Activated T-helper 1 cell treated with anti-CD3 and anti-CD28 coated beads, Interleukin-2, amount 50 U/mL, for 16 hours (primary cell): Measurements from ENCODE around the gene EXOSC10.
"Not testable (repeated sequence)": the region's sequence is repeated elsewhere in the genome, so short reads cannot be mapped to it uniquely, and the experiment has no call there.

ENCODE experiments used
- DNase-seq, 2 donors: peaks; one replicate each; pipeline ENCODE4 v3.0.0-alpha.2; 2020; ENCODE audit warnings: low read depth in 1 of 2, low spot score in 1 of 2

Gene EXOSC10

GRCh38 chr1:11044086-11044848 lies 55.4 kb downstream of the EXOSC10 start:
- no peak for DNase-seq

DNA sequence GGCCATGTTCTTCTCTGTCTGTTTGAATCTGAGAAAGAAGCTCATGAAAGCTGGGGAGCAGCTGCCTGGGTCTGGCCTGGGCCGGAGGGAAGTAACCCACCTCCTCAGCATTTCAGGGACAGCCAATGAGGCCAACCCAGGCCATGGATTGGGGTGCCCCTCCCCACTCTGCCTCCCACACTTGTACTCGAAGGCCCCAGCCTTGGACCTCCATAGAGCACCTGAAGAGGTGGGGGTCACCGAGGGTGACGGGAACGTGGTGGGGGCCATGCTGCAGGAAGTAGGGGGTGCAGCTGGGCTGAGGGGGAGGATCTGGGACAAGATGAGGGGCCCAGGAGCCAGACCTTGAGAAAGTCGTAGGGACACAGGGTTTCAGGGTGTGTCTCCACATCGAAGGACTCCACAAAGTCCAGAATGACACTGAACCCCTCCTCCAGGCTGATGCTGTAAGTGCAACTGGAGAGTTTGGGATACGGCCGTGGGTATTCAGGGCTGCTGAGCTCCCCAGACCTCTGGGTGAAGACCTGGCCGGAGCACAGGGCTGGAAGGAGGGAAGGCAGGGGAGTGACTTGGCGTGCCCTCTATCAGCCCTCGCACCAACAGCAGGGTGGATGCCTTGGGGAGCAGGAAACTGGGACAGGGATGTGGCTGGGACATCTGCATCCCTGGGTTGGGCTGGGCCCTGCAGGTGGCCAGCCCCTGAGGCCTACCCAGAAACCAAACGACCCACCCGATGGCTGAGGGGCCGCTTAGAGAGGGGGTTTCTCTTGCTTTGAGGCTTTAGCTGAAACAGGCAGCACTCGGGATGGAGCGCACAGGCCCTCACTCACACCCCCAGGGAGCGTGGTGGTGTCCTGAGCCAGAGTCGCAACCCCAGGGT lies 56.4 kb downstream of the EXOSC10 start:
- no peak for DNase-seq

GRCh38 chr1:11042065-11042464 lies 57.6 kb downstream of the EXOSC10 start:
- no peak for DNase-seq

GRCh38 chr1:11041048-11041447 lies 58.6 kb downstream of the EXOSC10 start:
- DNase-seq, result no peak

DNA sequence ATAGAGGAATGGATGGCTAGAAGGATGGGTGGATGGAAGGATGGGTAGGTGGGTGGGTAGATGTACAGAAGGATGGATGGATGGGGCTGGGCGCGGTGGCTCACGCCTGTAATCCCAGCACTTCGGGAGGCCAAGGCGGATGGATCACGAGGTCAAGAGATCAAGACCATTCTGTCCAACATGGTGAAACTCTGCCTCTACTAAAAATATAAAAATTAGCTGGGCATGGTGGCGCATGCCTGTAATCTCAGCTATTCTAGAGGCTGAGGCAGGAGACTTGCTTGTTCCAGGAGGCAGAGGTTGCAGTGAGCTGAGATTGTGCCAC lies 59.6 kb downstream of the EXOSC10 start:
- not testable (repeated sequence) for DNase-seq

DNA sequence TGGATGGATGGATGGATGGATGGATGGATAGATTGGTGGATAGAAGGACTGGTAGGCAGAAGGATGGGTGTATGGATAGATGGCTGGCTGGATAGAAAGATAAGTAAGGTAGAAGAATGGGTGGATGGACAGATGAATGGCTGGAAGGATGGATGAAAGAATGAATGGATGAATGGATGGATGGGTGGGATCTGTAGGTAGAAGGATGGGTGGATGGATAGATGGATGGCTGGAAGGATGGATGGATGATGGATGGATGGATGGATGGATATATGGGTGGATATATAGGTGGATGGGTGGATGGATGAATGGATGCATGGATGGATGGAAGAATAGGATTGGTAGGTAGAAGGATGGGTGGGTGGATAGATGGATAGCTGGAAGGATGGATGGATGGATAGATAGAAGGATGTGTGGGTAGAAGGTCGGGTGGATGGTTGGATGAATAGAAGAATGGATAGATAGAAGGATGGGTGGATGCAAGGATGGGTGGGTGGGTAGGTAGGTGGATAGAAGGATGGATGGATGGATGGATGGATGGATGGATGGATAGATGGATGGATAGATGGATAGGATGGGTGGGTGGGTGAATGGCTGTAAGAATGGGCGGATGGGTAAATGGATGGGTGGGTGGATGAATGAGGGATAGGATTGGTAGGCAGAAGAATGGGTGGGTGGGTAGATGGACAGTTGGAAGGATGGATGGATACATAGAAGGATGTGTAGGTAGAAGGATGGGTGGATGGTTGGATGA lies 60.1 kb downstream of the EXOSC10 start:
- no peak for DNase-seq

DNA sequence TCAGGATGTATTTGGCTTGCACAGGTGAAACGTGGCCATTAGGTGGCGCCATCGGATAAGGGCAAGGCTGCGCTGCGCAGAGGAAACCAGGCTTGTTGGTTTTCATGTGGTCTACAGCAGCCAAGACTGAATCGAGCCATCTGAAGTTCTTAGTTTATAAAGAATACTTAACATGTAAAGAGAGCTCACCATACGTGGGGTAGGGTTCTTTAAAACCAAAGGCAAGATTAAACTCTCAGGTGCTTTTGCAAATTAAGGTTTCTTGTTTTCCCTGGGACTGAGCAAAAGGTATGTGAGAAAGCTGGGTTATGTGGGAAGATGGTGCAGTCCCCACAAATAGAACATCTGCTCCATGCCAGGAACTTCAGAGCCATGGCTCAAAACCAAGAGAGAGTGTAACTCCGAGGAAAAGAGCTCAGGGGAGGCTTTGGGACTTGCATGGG lies 61.9 kb downstream of the EXOSC10 start:
- peak; percentile 74 to 85 for DNase-seq

DNA sequence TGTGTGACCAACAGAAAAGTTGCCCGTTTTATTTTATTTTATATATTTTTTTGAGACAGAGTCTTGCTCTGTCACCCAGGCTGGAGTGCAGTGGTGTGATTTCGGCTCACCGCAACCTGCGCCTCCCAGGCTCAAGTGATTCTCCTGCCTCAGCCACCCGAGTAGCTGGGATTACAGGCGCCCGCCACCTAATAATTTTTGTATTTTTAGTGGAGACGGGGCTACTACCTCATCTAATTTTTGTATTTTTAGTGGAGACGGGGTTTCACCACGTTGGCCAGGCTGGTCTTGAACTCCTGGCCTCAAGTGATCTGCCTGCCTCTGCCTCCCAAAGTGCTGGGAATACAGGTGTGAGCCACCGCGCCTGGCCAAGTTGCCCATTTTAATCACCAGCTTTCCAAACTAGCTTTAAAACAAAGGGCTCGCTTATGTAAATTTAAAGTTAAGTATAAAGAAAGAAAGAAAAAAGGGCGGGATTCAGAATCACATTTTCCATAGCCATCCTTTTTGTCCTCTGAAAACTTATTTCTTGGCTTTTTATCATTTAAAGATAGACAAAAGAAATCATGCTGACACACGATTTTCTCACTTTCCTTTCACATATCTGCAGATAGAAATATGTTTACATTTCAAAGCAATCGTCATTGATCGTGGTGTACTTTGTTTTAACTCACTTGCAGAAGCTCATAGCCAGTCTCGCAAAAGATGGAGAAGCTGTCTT lies 62.5 kb downstream of the EXOSC10 start:
- DNase-seq, result not testable (repeated sequence)

DNA sequence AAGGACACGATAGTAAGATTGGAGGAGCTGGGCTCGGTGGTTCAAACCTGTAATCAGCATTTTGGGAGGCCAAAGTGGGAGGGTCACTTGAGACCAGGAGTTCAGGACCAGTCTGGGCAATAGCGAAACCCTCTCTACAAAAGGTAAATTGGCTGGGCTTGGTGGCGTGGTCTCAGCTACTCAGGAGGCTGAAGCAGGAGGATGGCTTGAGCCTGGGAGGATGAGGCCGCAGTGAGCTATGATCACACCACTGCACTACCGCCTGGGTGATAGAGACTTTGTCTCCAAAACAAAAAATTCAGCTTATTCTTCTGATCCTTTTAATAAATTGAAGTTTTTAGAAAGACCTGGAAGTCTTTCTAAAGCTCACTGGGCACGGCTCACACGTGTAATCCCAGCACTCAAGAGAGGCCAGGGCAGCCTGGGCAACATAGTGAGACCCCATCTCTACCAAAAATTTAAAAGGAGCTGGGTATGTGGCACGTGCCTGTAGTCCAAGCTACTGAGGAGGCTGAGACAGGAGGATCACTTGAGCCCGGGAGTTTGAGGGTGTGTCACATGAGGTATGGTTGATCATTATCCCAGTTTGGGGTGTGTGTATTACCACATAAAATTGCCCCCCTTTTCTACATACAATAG lies 67.9 kb downstream of the EXOSC10 start:
- no peak for DNase-seq

GRCh38 chr1:11030865-11031264 lies 68.8 kb downstream of the EXOSC10 start:
- DNase-seq, result no peak

- DNase-seq, result no peak
Observed at GRCh38 chr1:11028018-11028417, 71.7 kb downstream of the EXOSC10 start.

DNA sequence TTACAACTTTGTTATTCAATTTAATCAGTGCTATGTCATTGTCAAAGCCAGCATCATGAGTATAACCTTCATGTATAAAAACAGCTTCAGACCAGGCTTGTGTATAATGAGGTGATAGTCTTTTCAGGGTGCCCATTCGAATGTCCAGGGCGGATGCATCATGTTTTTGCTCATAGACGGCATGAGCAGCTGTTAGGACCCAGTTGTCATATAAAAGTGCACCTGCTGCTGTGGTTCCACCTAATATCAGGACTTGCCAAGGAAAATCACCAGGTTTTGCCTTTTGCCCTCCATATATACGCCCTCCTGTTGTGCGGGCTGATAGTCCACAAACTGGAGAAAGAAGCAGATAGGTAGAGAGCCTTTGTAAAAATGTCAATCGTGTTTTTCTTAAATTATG lies 72.4 kb downstream of the EXOSC10 start:
- no peak for DNase-seq

DNA sequence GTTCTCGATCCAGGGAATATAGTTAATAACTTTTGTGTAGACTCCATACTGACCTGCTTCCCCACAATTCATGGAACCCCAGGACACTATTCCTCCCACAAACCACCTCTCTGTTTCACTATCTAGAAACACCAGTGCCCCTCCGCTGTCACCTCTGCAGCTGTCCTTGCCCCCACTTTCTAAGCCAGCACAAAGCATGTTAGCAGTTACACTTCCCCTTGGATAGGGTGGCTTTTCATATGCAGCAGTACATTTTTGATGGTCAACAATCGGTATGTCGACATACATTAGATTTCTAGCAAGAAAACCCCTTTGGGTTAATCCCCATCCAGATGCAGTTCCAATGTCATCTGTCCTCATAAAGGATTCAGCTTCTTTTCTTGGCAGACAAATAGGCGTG lies 72.8 kb downstream of the EXOSC10 start:
- no peak for DNase-seq

DNA sequence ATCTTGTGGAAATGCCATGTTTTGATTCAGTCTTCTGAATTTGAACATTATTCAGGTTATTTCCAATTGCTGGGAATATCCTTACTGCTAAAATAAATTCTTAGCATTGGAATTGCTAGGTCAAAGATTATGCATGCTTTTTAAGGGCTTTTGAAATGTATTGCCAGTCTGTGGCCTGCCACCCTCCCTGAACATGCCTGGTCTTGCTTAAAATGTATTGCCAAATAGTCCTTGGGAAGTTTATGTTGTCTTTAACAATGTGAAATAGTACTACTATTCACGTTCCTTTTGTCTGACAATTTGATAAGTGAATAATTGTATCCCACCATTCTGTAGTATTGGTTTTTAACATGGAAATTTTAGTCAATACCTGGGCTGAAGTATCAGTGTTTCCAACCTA lies 73.6 kb downstream of the EXOSC10 start:
- DNase-seq, result no peak

DNA sequence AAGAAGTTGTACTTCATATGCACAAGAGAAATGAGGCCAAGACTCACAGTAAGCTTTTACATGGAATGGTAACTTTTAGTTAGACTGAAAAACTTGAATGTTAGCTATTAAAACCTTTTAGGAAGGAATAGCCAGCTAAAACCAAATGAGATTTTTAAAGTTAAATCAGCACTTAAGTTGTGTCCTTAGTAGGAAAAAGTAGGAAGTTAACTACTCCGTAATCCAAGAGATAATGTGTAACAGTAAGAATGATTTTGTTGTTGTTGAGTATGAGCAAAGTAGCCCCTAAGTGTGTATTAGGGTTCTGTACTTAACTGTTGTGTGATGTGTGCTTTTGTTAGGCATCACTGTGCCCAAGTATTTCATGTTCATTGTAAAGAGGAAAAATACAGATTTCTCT lies 74.1 kb downstream of the EXOSC10 start:
- DNase-seq, result no peak

- DNase-seq, result no peak
Observed at GRCh38 chr1:11024874-11025203, 74.8 kb downstream of the EXOSC10 start.

DNA sequence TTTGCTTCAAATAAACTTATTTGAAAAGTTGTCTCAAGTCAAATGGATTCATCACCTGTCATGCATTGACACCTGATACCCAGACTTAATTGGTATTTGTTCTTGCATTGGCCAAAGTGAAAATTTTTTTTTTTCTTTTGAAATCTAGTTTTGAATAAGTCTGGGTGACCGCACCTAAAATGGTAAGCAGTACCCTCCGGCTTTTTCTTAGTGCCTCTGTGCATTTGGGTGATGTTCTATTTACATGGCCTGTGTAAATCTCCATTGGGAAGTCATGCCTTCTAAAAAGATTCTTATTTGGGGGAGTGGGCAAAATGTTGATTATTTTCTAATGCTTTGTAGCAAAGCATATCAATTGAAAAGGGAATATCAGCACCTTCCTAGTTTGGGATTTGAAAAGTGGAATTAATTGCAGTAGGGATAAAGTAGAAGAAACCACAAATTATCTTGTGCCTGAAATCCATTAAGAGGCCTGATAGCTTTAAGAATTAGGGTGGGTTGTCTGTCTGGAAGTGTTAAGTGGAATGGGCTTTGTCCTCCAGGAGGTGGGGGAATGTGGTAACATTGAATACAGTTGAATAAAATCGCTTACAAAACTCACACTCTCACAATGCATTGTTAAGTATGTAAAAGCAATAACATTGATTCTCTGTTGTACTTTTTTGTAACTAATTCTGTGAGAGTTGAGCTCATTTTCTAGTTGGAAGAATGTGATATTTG lies 75.4 kb downstream of the EXOSC10 start:
- no peak for DNase-seq

DNA sequence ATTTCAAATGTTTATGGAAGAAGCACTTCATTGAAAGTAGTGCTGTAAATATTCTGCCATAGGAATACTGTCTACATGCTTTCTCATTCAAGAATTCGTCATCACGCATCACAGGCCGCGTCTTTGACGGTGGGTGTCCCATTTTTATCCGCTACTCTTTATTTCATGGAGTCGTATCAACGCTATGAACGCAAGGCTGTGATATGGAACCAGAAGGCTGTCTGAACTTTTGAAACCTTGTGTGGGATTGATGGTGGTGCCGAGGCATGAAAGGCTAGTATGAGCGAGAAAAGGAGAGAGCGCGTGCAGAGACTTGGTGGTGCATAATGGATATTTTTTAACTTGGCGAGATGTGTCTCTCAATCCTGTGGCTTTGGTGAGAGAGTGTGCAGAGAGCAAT lies 76.5 kb downstream of the EXOSC10 start:
- no peak for DNase-seq

- DNase-seq, result no peak
Observed at GRCh38 chr1:11019971-11020370, 79.7 kb downstream of the EXOSC10 start.

GRCh38 chr1:11019358-11019757 lies 80.3 kb downstream of the EXOSC10 start:
- DNase-seq, result not testable (repeated sequence)
